Measurements from ENCODE around the gene EXOC4.

GRCh38 chr7:133230591-133231194, 22.2 kb upstream of the EXOC4 start:
- TF ChIP-seq, protein P1, sequence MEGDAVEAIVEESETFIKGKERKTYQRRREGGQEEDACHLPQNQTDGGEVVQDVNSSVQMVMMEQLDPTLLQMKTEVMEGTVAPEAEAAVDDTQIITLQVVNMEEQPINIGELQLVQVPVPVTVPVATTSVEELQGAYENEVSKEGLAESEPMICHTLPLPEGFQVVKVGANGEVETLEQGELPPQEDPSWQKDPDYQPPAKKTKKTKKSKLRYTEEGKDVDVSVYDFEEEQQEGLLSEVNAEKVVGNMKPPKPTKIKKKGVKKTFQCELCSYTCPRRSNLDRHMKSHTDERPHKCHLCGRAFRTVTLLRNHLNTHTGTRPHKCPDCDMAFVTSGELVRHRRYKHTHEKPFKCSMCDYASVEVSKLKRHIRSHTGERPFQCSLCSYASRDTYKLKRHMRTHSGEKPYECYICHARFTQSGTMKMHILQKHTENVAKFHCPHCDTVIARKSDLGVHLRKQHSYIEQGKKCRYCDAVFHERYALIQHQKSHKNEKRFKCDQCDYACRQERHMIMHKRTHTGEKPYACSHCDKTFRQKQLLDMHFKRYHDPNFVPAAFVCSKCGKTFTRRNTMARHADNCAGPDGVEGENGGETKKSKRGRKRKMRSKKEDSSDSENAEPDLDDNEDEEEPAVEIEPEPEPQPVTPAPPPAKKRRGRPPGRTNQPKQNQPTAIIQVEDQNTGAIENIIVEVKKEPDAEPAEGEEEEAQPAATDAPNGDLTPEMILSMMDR (IDR thresholded peaks at IDR 0.05), result peak; percentile 40 to 79 (median 72)
- no peak for TF ChIP-seq POLR2A (IDR thresholded peaks at IDR 0.05)
